ENCODE data around the gene IL22RA2. TPM values are rescaled to one million over a fixed set of nuclear protein-coding genes. Genes with fewer than 3 reads are reported as not detected.

Gene IL22RA2
- total RNA-seq, 1 experiment from 2014 or later, result not detected

- ATAC-seq (no peak), DNase-seq (ENCODE audit: low spot score) (no peak)
- Mint-ChIP-seq H3K27ac (peak overlapping the region; percentile 96), H3K4me1 (peaks cover 35% of the 10 kb centered on the region), H3K36me3 (0 out of 2 replicates have a peak, but pooled peaks cover under 1% of the 10 kb centered on the region), H3K4me3 (peak overlapping the region; percentile 95), H3K9me3 (no peaks in the 10 kb centered on the region; the same call in 1 of the 2 replicates), H3K27me3 (ENCODE audit: low read depth) (no peaks in the 10 kb centered on the region)
- TF ChIP-seq KAT7 (CRISPR knock-in tag; IDR thresholded peaks at IDR 0.05; ENCODE audit: borderline replicate concordance) (no peak), ZNF532 (CRISPR knock-in tag; IDR thresholded peaks at IDR 0.05; ENCODE audit: borderline replicate concordance) (no peak), FOXK1 (CRISPR knock-in tag; IDR thresholded peaks at IDR 0.05) (no peak), GRHL2 (CRISPR knock-in tag; IDR thresholded peaks at IDR 0.05; ENCODE audit: insufficient replicate concordance, severe bottlenecking) (no peak)
- CTCF ChIA-PET, result interaction anchor here (1.2 kb wide), 1 partner anchor 135 kb away, joined by 3 read pairs; no protein-coding TSS in a partner anchor
- POLR2A ChIA-PET, result no interaction called here
These were observed 45.1 kb upstream of the IL22RA2 start for GRCh38 chr6:137218473-137218916.

GRCh38 chr6:137217801-137218472 is 44.5 kb upstream of the IL22RA2 start:
- H3K4me3 Mint-ChIP-seq, result peak overlapping the region; percentile 95
- POLR2A ChIA-PET, result no interaction called here
- H3K27me3 Mint-ChIP-seq (ENCODE audit: low read depth), result no peaks in the 10 kb centered on the region
- DNase-seq (ENCODE audit: low spot score) (no peak), ATAC-seq (no peak)
- CTCF ChIA-PET, result interaction anchor here (1.2 kb wide), 1 partner anchor 135 kb away, joined by 3 read pairs; no protein-coding TSS in a partner anchor
- H3K36me3 Mint-ChIP-seq, result peaks cover 4% of the 10 kb centered on the region; the same call in 1 of the 2 replicates
- H3K4me1 Mint-ChIP-seq, result peaks cover 39% of the 10 kb centered on the region
- no peak overlapping the region for H3K27ac Mint-ChIP-seq
- no peaks in the 10 kb centered on the region; the same call in 1 of the 2 replicates for H3K9me3 Mint-ChIP-seq
- TF ChIP-seq AFF4 (CRISPR knock-in tag; IDR thresholded peaks at IDR 0.05; ENCODE audit: borderline replicate concordance) (no peak), ZNF281 (CRISPR knock-in tag; IDR thresholded peaks at IDR 0.05) (no peak), ZNF425 (CRISPR knock-in tag; conservative IDR thresholded peaks at IDR 0.05) (no peak), ELF4 (CRISPR knock-in tag; IDR thresholded peaks at IDR 0.05; ENCODE audit: low read depth) (no peak), ZNF512 (CRISPR knock-in tag; IDR thresholded peaks at IDR 0.05; ENCODE audit: borderline replicate concordance) (no peak), PRDM15 (CRISPR knock-in tag; IDR thresholded peaks at IDR 0.05) (no peak), ZNF317 (CRISPR knock-in tag; IDR thresholded peaks at IDR 0.05; ENCODE audit: borderline replicate concordance, low read depth) (no peak)

All from WTC11 (cell line).